ENCODE measurements around the gene MICAL2.

Gene MICAL2

GRCh38 chr11:12215181-12215593 is 104.8 kb downstream of the MICAL2 start:
- no peaks in the 10 kb centered on the region for H3K79me2 ChIP-seq (ENCODE audit: low read length)
- H3K4me3 ChIP-seq (ENCODE audit: low read length), result no peak overlapping the region
- TF ChIP-seq CTCF (IDR thresholded peaks at IDR 0.05; ENCODE audit: low read depth, low read length) (no peak), EZH2phosphoT487 (IDR thresholded peaks at IDR 0.05; ENCODE audit: low read depth) (no peak)
- no peak overlapping the region for H3K27ac ChIP-seq (ENCODE audit: low read length)
- H3K9ac ChIP-seq (ENCODE audit: low read length), result no peak overlapping the region
- H3K4me2 ChIP-seq (ENCODE audit: low read length), result no peak overlapping the region
- no peaks in the 10 kb centered on the region for H4K20me1 ChIP-seq (ENCODE audit: insufficient read depth, low read length)
- H3K36me3 ChIP-seq (replicated peaks; ENCODE audit: low read depth, low read length), result no peaks in the 10 kb centered on the region
- peaks cover 2% of the 10 kb centered on the region; the same call in 1 of the 2 replicates for H3K4me1 ChIP-seq (ENCODE audit: low read length)
- no peaks in the 10 kb centered on the region for H3K27me3 ChIP-seq (ENCODE audit: low read depth, low read length)
- H2AFZ ChIP-seq (ENCODE audit: low read depth, low read length), result no peak overlapping the region
- no peaks in the 10 kb centered on the region for H3K9me3 ChIP-seq (ENCODE audit: insufficient read depth, low read length)

DNA sequence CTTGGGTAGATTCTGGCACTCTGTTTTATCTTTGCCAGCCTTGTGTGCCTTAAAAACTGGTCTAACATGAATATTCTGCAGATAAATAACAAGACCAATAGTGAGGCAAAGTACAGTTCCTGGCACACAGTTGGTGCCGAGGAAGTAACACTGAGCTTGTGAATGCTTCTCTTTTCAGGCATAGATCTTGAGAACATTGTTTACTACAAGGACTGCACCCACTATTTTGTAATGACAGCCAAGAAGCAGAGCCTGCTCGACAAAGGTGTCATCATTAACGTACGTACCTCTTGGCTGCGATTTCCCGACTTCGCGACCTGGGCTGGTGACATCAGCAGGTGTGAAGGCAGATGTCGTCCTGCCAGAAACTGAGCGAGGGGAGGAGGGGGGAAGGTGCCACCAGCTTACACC is 105.7 kb downstream of the MICAL2 start:
- H3K9me3 ChIP-seq (ENCODE audit: insufficient read depth, low read length), result no peaks in the 10 kb centered on the region
- H4K20me1 ChIP-seq (ENCODE audit: insufficient read depth, low read length), result no peaks in the 10 kb centered on the region
- no peaks in the 10 kb centered on the region for H3K79me2 ChIP-seq (ENCODE audit: low read length)
- no peak overlapping the region for H2AFZ ChIP-seq (ENCODE audit: low read depth, low read length)
- H3K9ac ChIP-seq (ENCODE audit: low read length), result no peak overlapping the region
- no peak overlapping the region for H3K27ac ChIP-seq (ENCODE audit: low read length)
- H3K4me2 ChIP-seq (ENCODE audit: low read length), result no peak overlapping the region
- H3K4me3 ChIP-seq (ENCODE audit: low read length), result no peak overlapping the region
- H3K27me3 ChIP-seq (ENCODE audit: low read depth, low read length), result no peaks in the 10 kb centered on the region
- H3K4me1 ChIP-seq (ENCODE audit: low read length), result peaks cover 2% of the 10 kb centered on the region; the same call in 1 of the 2 replicates
- H3K36me3 ChIP-seq (replicated peaks; ENCODE audit: low read depth, low read length), result no peaks in the 10 kb centered on the region
- TF ChIP-seq EZH2phosphoT487 (IDR thresholded peaks at IDR 0.05; ENCODE audit: low read depth) (no peak), CTCF (IDR thresholded peaks at IDR 0.05; ENCODE audit: low read depth, low read length) (no peak)

DNA sequence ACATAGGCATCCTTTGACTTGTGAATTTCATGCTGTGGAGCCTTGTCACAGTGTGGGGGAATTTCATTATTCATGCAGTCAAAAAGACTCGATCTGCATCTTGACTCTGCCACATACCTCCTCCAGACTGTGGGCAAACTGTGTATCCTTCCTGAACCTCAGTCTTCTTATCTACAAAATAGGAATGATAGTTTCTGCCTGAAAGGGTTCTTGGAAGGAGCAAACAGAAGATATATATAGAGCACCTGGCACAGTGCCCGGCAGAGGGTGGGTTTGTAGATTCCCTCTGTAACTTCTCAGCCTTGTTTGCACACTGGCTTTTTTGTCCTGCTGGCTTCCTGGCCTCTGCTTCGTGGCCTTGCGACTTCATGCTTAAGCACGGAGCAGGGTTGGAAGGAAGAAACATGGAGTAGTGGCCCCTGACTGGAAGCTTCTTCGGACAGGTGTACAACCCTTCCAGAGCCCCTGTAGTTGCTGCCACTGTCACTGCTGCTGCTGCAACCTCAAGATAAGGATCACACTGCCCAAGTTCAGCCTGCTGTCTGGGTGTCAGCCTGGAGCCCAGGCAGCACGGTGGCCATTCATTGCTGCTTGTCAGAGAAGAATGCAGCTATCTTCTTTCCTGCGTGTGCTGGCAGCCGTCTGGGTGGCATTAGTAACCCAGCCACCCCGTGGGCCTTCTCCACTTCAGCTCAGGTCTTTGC is 106.4 kb downstream of the MICAL2 start:
- Histone ChIP-seq H3K79me2 (ENCODE audit: low read length) (no peaks in the 10 kb centered on the region), H4K20me1 (ENCODE audit: insufficient read depth, low read length) (no peaks in the 10 kb centered on the region), H3K36me3 (replicated peaks; ENCODE audit: low read depth, low read length) (no peaks in the 10 kb centered on the region), H3K4me3 (ENCODE audit: low read length) (no peak overlapping the region), H3K9me3 (ENCODE audit: insufficient read depth, low read length) (no peaks in the 10 kb centered on the region), H3K27ac (ENCODE audit: low read length) (no peak overlapping the region), H3K4me2 (ENCODE audit: low read length) (no peak overlapping the region), H2AFZ (ENCODE audit: low read depth, low read length) (no peak overlapping the region), H3K4me1 (ENCODE audit: low read length) (no peaks in the 10 kb centered on the region), H3K9ac (ENCODE audit: low read length) (no peak overlapping the region), H3K27me3 (ENCODE audit: low read depth, low read length) (no peaks in the 10 kb centered on the region)
- TF ChIP-seq EZH2phosphoT487 (IDR thresholded peaks at IDR 0.05; ENCODE audit: low read depth) (no peak), CTCF (IDR thresholded peaks at IDR 0.05; ENCODE audit: low read depth, low read length) (no peak)

DNA sequence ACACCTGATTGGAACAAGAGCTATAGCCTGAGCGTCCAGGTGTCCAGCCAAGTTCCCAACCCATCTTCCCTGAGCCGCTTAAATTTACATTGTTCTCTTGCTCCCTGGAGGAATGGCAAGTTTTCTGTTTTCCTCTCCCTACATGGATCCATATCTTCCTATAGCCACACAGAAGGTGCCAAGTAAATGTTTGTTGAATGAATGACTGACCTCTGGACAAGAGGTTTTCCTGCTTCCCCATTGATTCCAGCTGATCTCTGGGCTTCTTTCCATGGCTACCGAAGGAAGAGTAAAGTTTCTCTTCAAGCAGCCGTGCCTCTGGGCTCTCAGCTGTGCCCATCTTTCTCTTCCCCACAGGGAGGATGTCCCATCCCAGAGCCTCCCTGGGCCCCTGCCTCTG is 107.5 kb downstream of the MICAL2 start:
- H3K9ac ChIP-seq (ENCODE audit: low read length), result no peak overlapping the region
- H3K36me3 ChIP-seq (replicated peaks; ENCODE audit: low read depth, low read length), result no peaks in the 10 kb centered on the region
- H3K79me2 ChIP-seq (ENCODE audit: low read length), result no peaks in the 10 kb centered on the region
- H3K27ac ChIP-seq (ENCODE audit: low read length), result no peak overlapping the region
- H3K4me2 ChIP-seq (ENCODE audit: low read length), result no peak overlapping the region
- no peak overlapping the region for H3K4me3 ChIP-seq (ENCODE audit: low read length)
- no peaks in the 10 kb centered on the region for H4K20me1 ChIP-seq (ENCODE audit: insufficient read depth, low read length)
- no peak overlapping the region for H2AFZ ChIP-seq (ENCODE audit: low read depth, low read length)
- TF ChIP-seq CTCF (IDR thresholded peaks at IDR 0.05; ENCODE audit: low read depth, low read length), result no peak
- no peak for TF ChIP-seq EZH2phosphoT487 (IDR thresholded peaks at IDR 0.05; ENCODE audit: low read depth)
- no peaks in the 10 kb centered on the region for H3K27me3 ChIP-seq (ENCODE audit: low read depth, low read length)
- no peaks in the 10 kb centered on the region for H3K4me1 ChIP-seq (ENCODE audit: low read length)
- no peaks in the 10 kb centered on the region for H3K9me3 ChIP-seq (ENCODE audit: insufficient read depth, low read length)
